Lung (tissue), 12 donors: Measurements from ENCODE around the gene PLB1. TPM values are rescaled to one million over a fixed set of nuclear protein-coding genes. Genes with fewer than 3 reads are reported as not detected.

Source experiments
- ATAC-seq: fragments of 200-7000 bp; cut with Tn5 transposase; one replicate; pipeline ENCODE4 v1.9.1; 2020; ENCODE audit warnings: moderate number of reproducible peaks; ENCODE audit not compliant: insufficient read depth, low FRiP score
- DNase-seq, 3 donors: peaks; one replicate each; pipeline ENCODE4 v3.0.0-alpha.2; 2013 to 2017
- H3K27ac ChIP-seq, 2 donors: one replicate each; pipeline ENCODE4 v1.5.1; 2013; ENCODE audit warnings: mild to moderate bottlenecking in 2 of 2, moderate library complexity in 2 of 2, control low read depth in 1 of 2, inconsistent platforms in 1 of 2, low read depth in 1 of 2, low read length in 1 of 2
- H3K27me3 ChIP-seq, 3 donors: one replicate each; pipeline ENCODE4 v1.5.1; 2013; ENCODE audit warnings: low read length in 2 of 3; ENCODE audit not compliant: control insufficient read depth in 3 of 3, insufficient read depth in 3 of 3
- H3K36me3 ChIP-seq, 4 donors: one replicate each; pipeline ENCODE4 v1.5.1; 2013; ENCODE audit warnings: low read length in 4 of 4, mild to moderate bottlenecking in 1 of 4, moderate library complexity in 1 of 4; ENCODE audit not compliant: control insufficient read depth in 4 of 4, insufficient read depth in 4 of 4
- H3K4me1 ChIP-seq, 5 donors: one replicate each; pipeline ENCODE4 v1.5.1; 2013; ENCODE audit warnings: low read length in 5 of 5, mild to moderate bottlenecking in 2 of 5, moderate library complexity in 1 of 5; ENCODE audit not compliant: control insufficient read depth in 5 of 5, insufficient read depth in 5 of 5
- H3K4me3 ChIP-seq: one replicate; pipeline ENCODE4 v1.5.1; 2013; ENCODE audit warnings: mild to moderate bottlenecking, control low read depth, moderate library complexity
- H3K9ac ChIP-seq, 2 donors: one replicate each; pipeline ENCODE4 v1.5.1; 2013; ENCODE audit warnings: low read length in 2 of 2, control low read depth in 1 of 2; ENCODE audit not compliant: insufficient read depth in 1 of 2
- H3K9me3 ChIP-seq, 4 donors: one replicate each; pipeline ENCODE4 v1.5.1; 2013; ENCODE audit warnings: low read length in 3 of 4, mild to moderate bottlenecking in 1 of 4, moderate library complexity in 1 of 4; ENCODE audit not compliant: control insufficient read depth in 4 of 4, insufficient read depth in 3 of 4
- WGBS, 2 donors: extraction: QIAGEN DNeasy Blood & Tissue Kit; methylation state at CpG; one replicate each; pipeline ENCODE4 v1.1.7; 2013; 5-methylcytosine and 5-hydroxymethylcytosine counted together
- polyA plus RNA-seq, 2 donors: library from polyadenylated mRNA; stranded (reverse); fragments of 200-250 nt; gene quantifications; one replicate each; pipeline ENCODE4 v1.2.1, GENCODE V29; 2013
- total RNA-seq, 2 donors: library from RNA; depleted of rRNA in 1 of 2; stranded (reverse); fragments of >200 nt in 1 of 2; gene quantifications; one replicate each; pipeline ENCODE4 v1.2.1, GENCODE V29; 2014 to 2021
- TF ChIP-seq, protein P1 (sequence below): IDR thresholded peaks from 2 replicates; pipeline ENCODE4 v1.5.1; 2012; ENCODE audit warnings: mild to moderate bottlenecking; ENCODE audit errors: control extremely low read depth, extremely low read depth
- donor health status: control.
- donor health status: control.
- donor health status: Bipolar disorder and iron deficiency.
- donor health status: healthy.
- donor health status: DM: yes; HTN: yes; CAD: no.

Gene PLB1
- total and polyA plus RNA-seq, 4 donors = 1.0 to 10.3 (median 6.7) TPM

DNA sequence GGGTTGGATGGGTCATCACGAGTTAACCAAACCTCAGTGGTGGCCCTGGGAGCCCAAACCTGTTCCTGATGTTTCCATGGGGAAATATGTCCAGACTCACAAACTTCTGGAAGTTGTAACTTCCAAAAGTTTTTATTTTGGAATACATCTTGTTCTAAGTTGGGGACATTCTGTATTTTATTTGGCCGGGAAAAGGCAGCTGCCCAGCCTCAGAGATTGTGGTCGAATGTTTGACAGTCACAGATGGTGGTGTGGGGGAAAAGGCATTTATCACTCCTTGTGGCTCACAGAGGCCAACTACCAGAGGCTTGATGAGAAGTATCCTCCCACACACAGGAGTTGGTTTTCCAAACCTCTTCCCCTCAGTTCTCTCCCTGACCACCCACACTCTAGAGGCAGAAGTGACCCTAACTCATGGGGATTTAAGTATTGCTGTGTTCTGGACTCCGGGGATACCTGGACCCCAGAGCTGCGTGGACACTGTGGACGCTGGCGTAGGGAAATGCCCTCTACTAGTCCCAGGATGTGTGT lies 131.1 kb downstream of the PLB1 start:
- H3K4me1 ChIP-seq = peaks cover 7 to 25% (median 12%) of the 10 kb centered on the region in 5 donors
- no peak overlapping the region for H3K4me3 ChIP-seq
- TF ChIP-seq, protein P1, sequence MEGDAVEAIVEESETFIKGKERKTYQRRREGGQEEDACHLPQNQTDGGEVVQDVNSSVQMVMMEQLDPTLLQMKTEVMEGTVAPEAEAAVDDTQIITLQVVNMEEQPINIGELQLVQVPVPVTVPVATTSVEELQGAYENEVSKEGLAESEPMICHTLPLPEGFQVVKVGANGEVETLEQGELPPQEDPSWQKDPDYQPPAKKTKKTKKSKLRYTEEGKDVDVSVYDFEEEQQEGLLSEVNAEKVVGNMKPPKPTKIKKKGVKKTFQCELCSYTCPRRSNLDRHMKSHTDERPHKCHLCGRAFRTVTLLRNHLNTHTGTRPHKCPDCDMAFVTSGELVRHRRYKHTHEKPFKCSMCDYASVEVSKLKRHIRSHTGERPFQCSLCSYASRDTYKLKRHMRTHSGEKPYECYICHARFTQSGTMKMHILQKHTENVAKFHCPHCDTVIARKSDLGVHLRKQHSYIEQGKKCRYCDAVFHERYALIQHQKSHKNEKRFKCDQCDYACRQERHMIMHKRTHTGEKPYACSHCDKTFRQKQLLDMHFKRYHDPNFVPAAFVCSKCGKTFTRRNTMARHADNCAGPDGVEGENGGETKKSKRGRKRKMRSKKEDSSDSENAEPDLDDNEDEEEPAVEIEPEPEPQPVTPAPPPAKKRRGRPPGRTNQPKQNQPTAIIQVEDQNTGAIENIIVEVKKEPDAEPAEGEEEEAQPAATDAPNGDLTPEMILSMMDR = no peak
- H3K9ac ChIP-seq = no peak overlapping the region
- DNase-seq (peak in 1 of 3 donors; percentile 39), ATAC-seq (peak; percentile 29)
- H3K27ac ChIP-seq = peak overlapping the region; percentile 58 to 85
- H3K9me3 ChIP-seq = no peaks in the 10 kb centered on the region
- H3K27me3 ChIP-seq = no peaks in the 10 kb centered on the region
- WGBS, 2 donors = 79 to 83% methylated on average over 7 of the region's 7 CpGs
- no peaks in the 10 kb centered on the region for H3K36me3 ChIP-seq

DNA sequence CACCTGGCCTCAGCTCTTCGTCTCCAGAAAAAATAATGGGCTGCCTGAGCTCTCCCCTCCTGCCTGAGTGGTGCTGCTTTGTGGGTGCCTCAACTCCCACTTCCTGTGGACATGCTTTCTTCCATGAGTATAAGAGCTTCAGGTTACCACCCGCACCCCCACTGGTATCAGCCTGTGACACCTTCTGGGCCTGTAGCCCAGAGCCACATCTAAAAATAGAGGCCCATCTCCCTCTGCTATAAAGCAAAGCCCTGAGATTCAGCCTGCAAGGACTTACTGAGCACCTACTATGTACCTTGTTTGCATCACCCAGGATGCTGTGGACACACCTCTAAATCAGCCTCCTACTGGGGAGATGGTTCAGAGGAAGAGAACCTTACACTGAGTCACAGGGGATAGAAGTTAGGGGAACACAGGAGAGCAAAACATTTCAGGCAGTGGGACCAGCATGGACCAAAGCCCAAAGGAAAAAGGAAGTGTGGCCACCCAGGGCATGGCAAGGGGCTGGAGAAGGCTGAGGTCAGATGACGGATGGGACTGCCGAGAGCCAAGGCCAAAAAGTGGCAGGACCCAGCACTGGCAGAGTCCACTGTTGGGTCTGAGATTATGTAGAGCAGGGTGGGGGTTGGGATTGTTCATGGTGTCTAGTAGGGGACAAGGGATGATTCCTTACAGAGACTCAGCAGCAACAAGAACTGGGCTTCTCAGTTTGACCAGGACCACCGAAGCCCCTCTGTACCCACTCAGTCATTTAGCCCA lies 132.0 kb downstream of the PLB1 start:
- Histone ChIP-seq H3K27ac (peak overlapping the region; percentile 53 to 85), H3K36me3 (no peaks in the 10 kb centered on the region), H3K9me3 (no peaks in the 10 kb centered on the region), H3K27me3 (no peaks in the 10 kb centered on the region), H3K4me3 (no peak overlapping the region), H3K4me1 (peaks cover 6 to 23% (median 12%) of the 10 kb centered on the region in 5 donors), H3K9ac (no peak overlapping the region)
- TF ChIP-seq, protein P1 = no peak
- DNase-seq (no peak), ATAC-seq (no peak)
- WGBS, 2 donors = 88 to 90% methylated on average over 5 of the region's 5 CpGs

DNA sequence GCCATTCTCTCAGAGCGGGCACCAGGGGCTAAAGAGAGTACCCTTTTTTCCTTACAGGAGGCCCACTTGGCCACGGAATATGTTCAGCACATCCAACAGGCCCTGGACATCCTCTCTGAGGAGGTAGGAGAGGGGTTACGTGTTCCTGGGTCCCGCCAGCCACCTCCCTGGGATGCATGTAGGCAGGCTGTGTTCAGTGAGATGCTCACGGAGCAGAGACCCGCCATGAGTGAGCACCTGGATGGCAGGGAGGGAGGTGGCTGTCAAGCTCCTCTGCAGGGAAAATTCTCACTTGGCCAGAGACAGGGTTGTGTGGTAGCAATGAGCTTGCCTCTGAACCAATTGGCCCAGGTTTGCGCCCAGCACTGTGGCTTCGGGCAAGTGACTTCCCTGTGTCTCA lies 132.6 kb downstream of the PLB1 start:
- Histone ChIP-seq H3K4me1 (peaks cover 6 to 23% (median 12%) of the 10 kb centered on the region in 5 donors), H3K9me3 (no peaks in the 10 kb centered on the region), H3K36me3 (no peaks in the 10 kb centered on the region), H3K4me3 (no peak overlapping the region), H3K27ac (no peak overlapping the region), H3K9ac (no peak overlapping the region), H3K27me3 (no peaks in the 10 kb centered on the region)
- 96 to 97% methylated on average over 8 of the region's 8 CpGs for WGBS, 2 donors
- DNase-seq (no peak), ATAC-seq (no peak)
- TF ChIP-seq, protein P1 = no peak
